Effector memory CD4-positive, alpha-beta T cell (primary cell): ENCODE measurements around the gene RTEL1.
"Not testable (repeated sequence)": the region's sequence is repeated elsewhere in the genome, so short reads cannot be mapped to it uniquely, and the experiment has no call there.

Experiments
- DNase-seq, 3 donors: peaks; one replicate each; pipeline ENCODE4 v3.0.0-alpha.2; 2020
- H3K27ac ChIP-seq: 2 replicates; pipeline ENCODE4 v1.7.0; 2013; ENCODE audit warnings: mild to moderate bottlenecking, low read length, moderate library complexity; ENCODE audit not compliant: insufficient read depth, poor library complexity, severe bottlenecking
- H3K27me3 ChIP-seq: replicated peaks from 2 replicates; pipeline ENCODE4 v1.7.0; 2013; ENCODE audit warnings: mild to moderate bottlenecking, low read length; ENCODE audit not compliant: insufficient read depth, control insufficient read depth, poor library complexity, severe bottlenecking
- H3K36me3 ChIP-seq: 2 replicates; pipeline ENCODE4 v1.7.0; 2013; ENCODE audit warnings: mild to moderate bottlenecking, low read length, moderate library complexity; ENCODE audit not compliant: control insufficient read depth, insufficient read depth
- H3K4me1 ChIP-seq: 2 replicates; pipeline ENCODE4 v1.7.0; 2013; ENCODE audit warnings: low read length, mild to moderate bottlenecking; ENCODE audit not compliant: control insufficient read depth, insufficient read depth, poor library complexity, severe bottlenecking
- H3K4me3 ChIP-seq: 2 replicates; pipeline ENCODE4 v1.7.0; 2013; ENCODE audit warnings: low read length, low read depth, mild to moderate bottlenecking; ENCODE audit not compliant: insufficient read depth, poor library complexity, severe bottlenecking
- H3K9me3 ChIP-seq: 2 replicates; pipeline ENCODE4 v1.7.0; 2013; ENCODE audit warnings: mild to moderate bottlenecking, low read length, moderate library complexity; ENCODE audit not compliant: control insufficient read depth

Gene RTEL1

GRCh38 chr20:63668351-63668750 is 10.2 kb downstream of the RTEL1 start:
- Histone ChIP-seq H3K27ac (no peak overlapping the region), H3K27me3 (no peaks in the 10 kb centered on the region), H3K36me3 (peaks cover 28% of the 10 kb centered on the region), H3K9me3 (no peaks in the 10 kb centered on the region), H3K4me3 (no peak overlapping the region), H3K4me1 (no peaks in the 10 kb centered on the region)
- no peak for DNase-seq

- not testable (repeated sequence) for H3K27me3 ChIP-seq, H3K9me3 ChIP-seq, H3K27ac ChIP-seq, DNase-seq, H3K4me1 ChIP-seq, H3K4me3 ChIP-seq
- peaks cover 17% of the 10 kb centered on the region for H3K36me3 ChIP-seq
These were observed 13.6 kb downstream of the RTEL1 start for GRCh38 chr20:63671695-63672094.

GRCh38 chr20:63672666-63673065 is 14.6 kb downstream of the RTEL1 start:
- no peak overlapping the region for H3K4me3 ChIP-seq
- H3K4me1 ChIP-seq = no peaks in the 10 kb centered on the region
- DNase-seq = no peak
- no peak overlapping the region for H3K27ac ChIP-seq
- H3K27me3 ChIP-seq = no peaks in the 10 kb centered on the region
- peaks cover 10% of the 10 kb centered on the region for H3K36me3 ChIP-seq
- no peaks in the 10 kb centered on the region for H3K9me3 ChIP-seq

- no peaks in the 10 kb centered on the region for H3K4me1 ChIP-seq
- H3K9me3 ChIP-seq = no peaks in the 10 kb centered on the region
- H3K27me3 ChIP-seq = no peaks in the 10 kb centered on the region
- no peak for DNase-seq
- no peaks in the 10 kb centered on the region for H3K36me3 ChIP-seq
- no peak overlapping the region for H3K4me3 ChIP-seq
- no peak overlapping the region for H3K27ac ChIP-seq
These were observed 15.8 kb downstream of the RTEL1 start for GRCh38 chr20:63673951-63674350.

DNA sequence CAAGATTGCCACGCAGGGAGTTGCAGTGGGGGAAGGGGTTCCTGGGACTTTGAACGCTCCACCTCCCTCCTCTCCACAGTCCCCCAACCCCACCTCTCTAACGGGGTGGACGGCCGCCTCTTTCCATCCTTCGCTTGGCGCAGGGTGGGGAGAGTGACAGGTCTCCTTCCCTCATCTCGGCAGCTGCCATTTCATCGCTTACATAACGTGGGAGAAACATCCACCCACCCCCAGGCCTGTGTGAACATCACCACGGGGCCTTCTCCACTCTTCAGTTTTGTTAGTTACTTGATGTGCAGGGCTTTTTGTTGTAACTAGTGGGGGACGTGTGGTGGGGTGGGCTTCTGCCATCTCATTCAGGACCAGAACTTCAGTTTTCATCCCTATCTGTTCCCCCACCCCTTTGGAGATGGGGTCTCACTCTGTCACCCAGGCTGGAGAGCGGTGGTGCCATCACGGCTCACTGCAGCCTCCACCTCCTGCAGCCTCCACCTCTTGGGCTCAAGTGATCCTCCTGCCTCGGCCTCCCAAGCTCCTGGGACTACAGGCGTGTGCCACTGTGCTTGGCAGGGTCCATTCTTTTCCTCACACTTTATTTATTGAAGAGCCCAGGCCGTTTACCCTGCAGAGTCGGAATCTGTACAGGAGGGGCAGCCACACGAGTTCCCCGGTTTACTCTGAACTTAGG is 17.7 kb downstream of the RTEL1 start:
- H3K9me3 ChIP-seq = no peaks in the 10 kb centered on the region
- no peaks in the 10 kb centered on the region for H3K36me3 ChIP-seq
- H3K27ac ChIP-seq = no peak overlapping the region
- no peaks in the 10 kb centered on the region for H3K27me3 ChIP-seq
- H3K4me1 ChIP-seq = no peaks in the 10 kb centered on the region
- H3K4me3 ChIP-seq = no peak overlapping the region
- no peak for DNase-seq

- Histone ChIP-seq H3K4me3 (no peak overlapping the region), H3K36me3 (no peaks in the 10 kb centered on the region), H3K27me3 (no peaks in the 10 kb centered on the region), H3K9me3 (no peaks in the 10 kb centered on the region), H3K27ac (no peak overlapping the region), H3K4me1 (no peaks in the 10 kb centered on the region)
- no peak for DNase-seq
These were observed 20.0 kb downstream of the RTEL1 start for GRCh38 chr20:63678071-63678470.

DNA sequence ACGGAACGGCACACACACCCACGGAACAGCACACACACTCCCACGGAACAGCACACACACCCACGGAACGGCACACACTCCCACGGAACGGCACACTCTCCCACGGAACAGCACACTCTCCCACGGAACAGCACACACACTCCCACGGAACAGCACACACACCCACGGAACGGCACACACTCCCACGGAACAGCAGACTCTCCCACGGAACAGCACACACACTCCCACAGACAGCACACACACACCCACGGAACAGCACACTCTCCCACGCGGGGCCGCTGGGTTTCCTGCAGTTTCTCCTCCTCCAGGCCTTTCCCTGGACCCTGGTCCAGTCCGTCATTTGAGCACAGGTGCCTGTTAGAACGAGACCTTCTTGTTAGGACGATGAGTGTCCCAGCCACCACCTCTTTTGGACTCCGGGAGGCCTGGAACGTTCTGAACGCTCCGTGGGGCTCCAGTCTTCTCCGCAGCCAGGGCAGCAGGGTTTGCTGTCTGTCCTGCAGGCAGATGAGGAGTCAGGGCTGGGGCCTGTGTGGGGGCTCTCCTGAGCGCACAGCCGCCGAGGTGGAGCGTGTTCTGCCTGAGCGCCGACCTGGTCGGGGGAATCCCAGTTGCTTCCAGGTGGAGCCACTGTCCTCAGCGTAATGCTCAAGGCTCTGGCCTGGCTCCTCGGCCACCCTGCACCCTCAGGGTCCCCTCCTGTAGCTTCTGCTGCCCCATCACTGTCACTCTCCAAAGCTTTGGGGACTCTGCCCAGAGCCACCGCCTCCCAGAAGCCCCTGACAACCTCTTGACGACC is 20.8 kb downstream of the RTEL1 start:
- no peaks in the 10 kb centered on the region for H3K27me3 ChIP-seq
- H3K27ac ChIP-seq = no peak overlapping the region
- H3K9me3 ChIP-seq = no peaks in the 10 kb centered on the region
- no peaks in the 10 kb centered on the region for H3K36me3 ChIP-seq
- no peaks in the 10 kb centered on the region for H3K4me1 ChIP-seq
- no peak for DNase-seq
- H3K4me3 ChIP-seq = no peak overlapping the region

- DNase-seq = no peak
- no peaks in the 10 kb centered on the region for H3K9me3 ChIP-seq
- H3K4me3 ChIP-seq = no peak overlapping the region
- no peak overlapping the region for H3K27ac ChIP-seq
- no peaks in the 10 kb centered on the region for H3K27me3 ChIP-seq
- no peaks in the 10 kb centered on the region for H3K4me1 ChIP-seq
- H3K36me3 ChIP-seq = no peaks in the 10 kb centered on the region
These were observed 21.7 kb downstream of the RTEL1 start for GRCh38 chr20:63679799-63680305.

DNA sequence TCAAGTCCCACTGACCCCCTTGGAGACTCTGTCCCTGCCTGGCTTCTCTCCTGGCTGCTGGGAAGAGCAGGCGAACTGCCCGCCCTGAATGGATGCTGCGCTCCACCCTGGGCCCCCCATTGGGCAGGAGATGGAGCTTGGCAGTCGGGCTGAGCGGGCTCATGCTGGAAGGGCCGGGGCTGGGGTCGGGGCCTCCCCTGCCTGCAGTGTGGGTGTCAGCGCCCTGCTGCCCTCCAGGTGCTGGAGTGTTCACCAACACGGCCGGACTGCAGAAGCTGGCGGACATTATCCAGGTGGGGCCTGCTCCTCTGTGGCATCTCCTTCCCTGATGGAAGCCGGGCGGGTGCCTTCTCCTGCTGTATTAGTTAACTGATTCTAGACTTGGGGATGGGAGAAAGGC is 22.3 kb downstream of the RTEL1 start:
- Histone ChIP-seq H3K27me3 (no peaks in the 10 kb centered on the region), H3K9me3 (no peaks in the 10 kb centered on the region), H3K4me3 (no peak overlapping the region), H3K4me1 (no peaks in the 10 kb centered on the region), H3K36me3 (no peaks in the 10 kb centered on the region), H3K27ac (no peak overlapping the region)
- no peak for DNase-seq

DNA sequence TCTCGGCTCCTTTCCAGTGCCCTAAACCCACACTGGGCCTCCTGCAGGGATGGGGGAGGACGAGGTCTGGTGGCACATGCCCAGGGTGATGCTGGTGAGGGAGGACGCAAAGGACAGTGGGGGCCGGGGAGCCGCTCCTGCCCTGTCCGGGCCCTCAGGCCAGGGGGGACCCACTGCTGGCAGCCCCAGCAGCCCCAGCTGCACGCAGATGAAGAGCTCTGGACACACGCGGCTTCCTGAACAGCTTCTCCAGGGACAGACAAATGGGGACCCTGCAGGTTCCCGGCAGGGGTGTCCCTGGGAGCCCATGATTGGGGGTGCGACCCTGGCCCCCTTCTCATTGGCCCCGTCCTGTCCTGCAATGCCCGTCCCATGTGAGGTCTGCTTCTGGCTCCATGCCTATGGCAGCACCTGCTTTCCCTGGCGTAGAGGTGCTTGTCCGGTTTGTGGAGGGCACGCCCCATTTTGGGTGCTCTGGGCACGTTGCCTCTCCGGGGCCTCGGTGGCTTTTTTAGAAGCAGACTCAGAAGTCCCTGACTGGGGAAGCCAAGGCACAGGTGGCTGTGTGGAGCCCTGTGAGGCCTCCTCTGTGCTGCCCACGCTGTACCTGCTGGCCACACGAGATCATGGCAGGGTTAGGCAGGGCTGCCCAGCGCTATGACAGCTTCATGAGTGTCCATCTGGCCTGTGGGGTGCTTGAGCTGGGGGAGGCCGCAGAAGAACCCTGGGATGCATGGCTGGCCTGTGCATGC is 22.9 kb downstream of the RTEL1 start:
- Histone ChIP-seq H3K36me3 (no peaks in the 10 kb centered on the region), H3K9me3 (no peaks in the 10 kb centered on the region), H3K27me3 (no peaks in the 10 kb centered on the region), H3K27ac (no peak overlapping the region), H3K4me1 (no peaks in the 10 kb centered on the region), H3K4me3 (no peak overlapping the region)
- no peak for DNase-seq
